ENCODE data around the gene TBC1D4. TPM values are rescaled to one million over a fixed set of nuclear protein-coding genes. Genes with fewer than 3 reads are reported as not detected.

The TBC1D4 gene
- total and polyA plus RNA-seq, 10 of the 15 experiments (the other 5 are each of a cell fraction or from before 2014, with no cell fraction given): 11.0 to 38.6 (median 25.5) TPM

DNA sequence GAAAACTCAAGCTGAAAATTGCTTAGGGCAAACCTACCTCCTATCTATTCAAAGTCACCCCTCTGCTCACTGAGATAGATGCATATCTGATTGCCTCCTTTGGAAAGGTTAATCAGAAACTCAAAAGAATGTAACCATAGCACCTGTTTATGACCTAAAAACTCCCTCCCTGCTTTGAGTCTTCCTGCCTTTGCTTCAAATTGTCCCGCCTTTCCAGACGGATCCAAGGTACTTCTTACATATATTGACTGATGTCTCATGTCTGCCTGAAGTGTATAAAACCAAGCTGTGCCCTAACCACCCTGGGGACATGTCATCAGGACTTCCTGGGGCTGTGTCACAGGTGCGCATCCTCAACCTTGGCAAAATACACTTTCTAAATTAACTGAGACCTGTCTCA lies 118.6 kb downstream of the TBC1D4 start:
- Histone ChIP-seq H3K9ac (ENCODE audit: control insufficient read depth, insufficient read depth, low read length) (no peak overlapping the region), H4K20me1 (ENCODE audit: control insufficient read depth, insufficient read depth) (no peaks in the 10 kb centered on the region), H3K4me3 (no peak overlapping the region), H3K27me3 (replicated peaks in 1 of 2; ENCODE audit: control insufficient read depth in 2 of 2, insufficient read depth in 2 of 2, low read length in 1 of 2) (no peaks in the 10 kb centered on the region), H3K79me2 (ENCODE audit: control insufficient read depth, insufficient read depth, low read length) (peaks cover 16% of the 10 kb centered on the region), H3K36me3 (ENCODE audit: control insufficient read depth in 2 of 2, insufficient read depth in 2 of 2, low read length in 1 of 2) (no peaks in the 10 kb centered on the region), H2AFZ (ENCODE audit: control insufficient read depth, low read depth, low read length) (no peak overlapping the region), H3K9me3 (replicated peaks; ENCODE audit: control insufficient read depth, insufficient read depth, low read length) (no peaks in the 10 kb centered on the region; the same call in 2 of the 3 replicates), H3K4me2 (ENCODE audit: control insufficient read depth, insufficient read depth) (no peak overlapping the region), H3K27ac (ENCODE audit: control insufficient read depth, insufficient read depth) (no peak overlapping the region), H3K4me1 (ENCODE audit: control insufficient read depth, insufficient read depth, low read length) (peaks cover 13% of the 10 kb centered on the region; the same call in 1 of the 2 replicates)
- in situ Hi-C loops (cut with MboI) (no loop called here), intact Hi-C loops (cut with micrococcal nuclease; ENCODE audit: unreplicated experiment) (loop anchor here (2.0 kb wide), 1 partner anchor 63 kb away; no protein-coding TSS in a partner anchor)
- DNase-seq (ENCODE audit: low read depth, low spot score) (no peak), FAIRE-seq (no peak), ATAC-seq (no peak)
- ChIA-PET CTCF (interaction anchor here (0.6 to 1.4 kb wide), 3 partner anchors 44 to 104 kb away, joined by 3 read pairs; no protein-coding TSS in a partner anchor), RAD21 (ENCODE audit: unreplicated experiment) (no interaction called here), SMC1A (ENCODE audit: uncharacterized antibody, unreplicated experiment) (interaction anchor here (1.2 kb wide), 1 partner anchor 9 kb away, joined by 3 read pairs; no protein-coding TSS in a partner anchor), POLR2A (no interaction called here)
- no peak for TF ChIP-seq ATF7 (IDR thresholded peaks at IDR 0.05; ENCODE audit: low read depth)
- BruUV-seq (replicated peaks): no TSS peak
- WGBS (ENCODE audit: insufficient coverage, insufficient replicate concordance, low lambda C conversion rate, missing lambda C conversion rate): 85% methylated on average over 3 of the region's 3 CpGs

- POLR2A ChIA-PET: no interaction called here
- no peak overlapping the region for H2AFZ ChIP-seq (ENCODE audit: control insufficient read depth, low read depth, low read length)
- no peak overlapping the region for H3K4me3 ChIP-seq
- in situ Hi-C loops (cut with MboI) (no loop called here), intact Hi-C loops (cut with micrococcal nuclease; ENCODE audit: unreplicated experiment) (loop anchor here (2.0 kb wide), 1 partner anchor 61 kb away; no protein-coding TSS in a partner anchor)
- H3K9ac ChIP-seq (ENCODE audit: control insufficient read depth, insufficient read depth, low read length): no peak overlapping the region
- H4K20me1 ChIP-seq (ENCODE audit: control insufficient read depth, insufficient read depth): no peaks in the 10 kb centered on the region
- no peak for FAIRE-seq
- CTCF ChIA-PET: interaction anchor here (1.2 to 2.1 kb wide), 2 partner anchors 9 to 143 kb away, joined by 3 to 12 read pairs; no protein-coding TSS in a partner anchor
- BruUV-seq (replicated peaks): no TSS peak
- H3K9me3 ChIP-seq (replicated peaks; ENCODE audit: control insufficient read depth, insufficient read depth, low read length): no peaks in the 10 kb centered on the region; the same call in 2 of the 3 replicates
- H3K4me1 ChIP-seq (ENCODE audit: control insufficient read depth, insufficient read depth, low read length): peaks cover 12% of the 10 kb centered on the region; the same call in 1 of the 2 replicates
- SMC1A ChIA-PET (ENCODE audit: uncharacterized antibody, unreplicated experiment): no interaction called here
- H3K27me3 ChIP-seq (replicated peaks in 1 of 2; ENCODE audit: control insufficient read depth in 2 of 2, insufficient read depth in 2 of 2, low read length in 1 of 2): no peaks in the 10 kb centered on the region
- RAD21 ChIA-PET (ENCODE audit: unreplicated experiment): no interaction called here
- H3K27ac ChIP-seq (ENCODE audit: control insufficient read depth, insufficient read depth): no peak overlapping the region
- no peaks in the 10 kb centered on the region for H3K36me3 ChIP-seq (ENCODE audit: control insufficient read depth in 2 of 2, insufficient read depth in 2 of 2, low read length in 1 of 2)
- no peak overlapping the region for H3K4me2 ChIP-seq (ENCODE audit: control insufficient read depth, insufficient read depth)
- no peak for ATAC-seq
- peaks cover 13% of the 10 kb centered on the region for H3K79me2 ChIP-seq (ENCODE audit: control insufficient read depth, insufficient read depth, low read length)
- WGBS (ENCODE audit: insufficient coverage, insufficient replicate concordance, low lambda C conversion rate, missing lambda C conversion rate): 95% methylated on average over 24 of the region's 28 CpGs
- DNase-seq (ENCODE audit: low read depth, low spot score): no peak
- TF ChIP-seq, protein P1, sequence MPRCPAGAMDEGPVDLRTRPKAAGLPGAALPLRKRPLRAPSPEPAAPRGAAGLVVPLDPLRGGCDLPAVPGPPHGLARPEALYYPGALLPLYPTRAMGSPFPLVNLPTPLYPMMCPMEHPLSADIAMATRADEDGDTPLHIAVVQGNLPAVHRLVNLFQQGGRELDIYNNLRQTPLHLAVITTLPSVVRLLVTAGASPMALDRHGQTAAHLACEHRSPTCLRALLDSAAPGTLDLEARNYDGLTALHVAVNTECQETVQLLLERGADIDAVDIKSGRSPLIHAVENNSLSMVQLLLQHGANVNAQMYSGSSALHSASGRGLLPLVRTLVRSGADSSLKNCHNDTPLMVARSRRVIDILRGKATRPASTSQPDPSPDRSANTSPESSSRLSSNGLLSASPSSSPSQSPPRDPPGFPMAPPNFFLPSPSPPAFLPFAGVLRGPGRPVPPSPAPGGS (IDR thresholded peaks at IDR 0.05; ENCODE audit: borderline replicate concordance, insufficient read depth, low read depth, low read length, poor library complexity, severe bottlenecking): no peak
- TF ChIP-seq POU2F2 (IDR thresholded peaks at IDR 0.05; ENCODE audit: borderline replicate concordance, low read depth, low read length) (no peak), PKNOX1 (IDR thresholded peaks at IDR 0.05) (no peak), MEF2A (IDR thresholded peaks at IDR 0.05; ENCODE audit: insufficient read depth, low read depth, low read length) (no peak), ZBTB11 (CRISPR knock-in tag; IDR thresholded peaks at IDR 0.05) (no peak), ZNF274 (IDR thresholded peaks at IDR 0.05; ENCODE audit: insufficient read depth, insufficient read length) (no peak), NBN (IDR thresholded peaks at IDR 0.05) (no peak), POLR2AphosphoS2 (IDR thresholded peaks at IDR 0.05; ENCODE audit: low read depth, low read length) (no peak), TBL1XR1 (IDR thresholded peaks at IDR 0.05; ENCODE audit: low read depth, low read length) (no peak)
These were observed 119.9 kb downstream of the TBC1D4 start for GRCh38 chr13:75362026-75362425.

Data from GM12878 (cell line).